ENCODE data around the gene TCOF1.
"Not testable (repeated sequence)": the region's sequence is repeated elsewhere in the genome, so short reads cannot be mapped to it uniquely, and the experiment has no call there.

Gene TCOF1

DNA sequence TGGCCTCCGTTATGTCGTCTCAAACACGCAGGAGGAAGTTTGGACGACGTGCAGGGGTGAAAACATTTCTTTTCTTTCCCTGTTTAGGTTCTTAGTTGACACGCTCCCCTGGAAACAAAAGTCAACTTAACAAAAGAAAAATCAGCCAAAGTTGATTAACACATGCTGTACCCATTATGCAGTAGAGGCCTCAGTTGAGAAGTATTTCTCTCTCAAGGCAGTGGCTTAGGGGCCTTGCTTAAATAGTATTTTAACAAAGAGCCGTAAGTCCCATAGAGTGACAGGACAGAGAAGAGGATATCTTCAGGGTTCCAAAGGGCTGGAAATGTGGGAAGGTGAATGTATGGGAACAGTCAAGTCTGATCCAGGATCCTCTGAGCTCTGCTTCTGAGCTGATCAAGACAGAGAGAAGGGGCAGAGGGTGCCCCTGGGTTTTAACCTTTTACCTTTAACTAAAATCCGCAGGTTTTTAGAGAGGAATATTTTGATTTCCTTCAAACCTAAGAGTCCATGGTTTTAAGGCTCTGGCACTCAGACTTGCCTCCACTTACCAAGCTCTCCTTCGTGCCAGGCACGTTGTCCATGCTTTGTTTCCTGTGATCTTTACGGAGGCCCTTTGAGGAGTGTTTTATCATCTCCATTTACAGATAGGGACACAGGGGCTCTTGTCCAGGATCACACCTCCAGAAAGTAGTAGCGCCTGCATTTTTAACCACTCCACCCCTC, 55.8 kb downstream of the TCOF1 start:
- Histone ChIP-seq H2AFZ (ENCODE audit: low read length) (no peak overlapping the region), H3K4me1 (ENCODE audit: insufficient read depth, low read length, severe bottlenecking) (peaks cover 56% of the 10 kb centered on the region), H3K9me2 (ENCODE audit: low read depth, low read length) (no peaks in the 10 kb centered on the region), H3F3A (ENCODE audit: insufficient read depth, low read length) (peaks cover 17% of the 10 kb centered on the region), H3K36me3 (ENCODE audit: insufficient read depth, low read length) (peaks cover 11% of the 10 kb centered on the region; the same call in 1 of the 2 replicates), H3K4me3 (ENCODE audit: low read depth, low read length, poor library complexity, severe bottlenecking) (peak overlapping the region; percentile 75), H3K27me3 (ENCODE audit: insufficient read depth, low read length) (no peaks in the 10 kb centered on the region), H3K27ac (ENCODE audit: low read depth, low read length, poor library complexity, severe bottlenecking) (peak overlapping the region; percentile 98), H3K9me3 (ENCODE audit: low read length) (no peaks in the 10 kb centered on the region), H3K9ac (ENCODE audit: low read length) (peak overlapping the region; percentile 80), H3K4me2 (ENCODE audit: low read length) (peak overlapping the region; percentile 91), H4K20me1 (ENCODE audit: insufficient read depth, low read length) (no peaks in the 10 kb centered on the region), H3K79me2 (ENCODE audit: insufficient read depth, low read length) (peaks cover 7% of the 10 kb centered on the region; the same call in 1 of the 2 replicates)
- no peak for TF ChIP-seq EZH2 (IDR thresholded peaks at IDR 0.05; ENCODE audit: borderline replicate concordance, low read length)
- TF ChIP-seq, protein P1, sequence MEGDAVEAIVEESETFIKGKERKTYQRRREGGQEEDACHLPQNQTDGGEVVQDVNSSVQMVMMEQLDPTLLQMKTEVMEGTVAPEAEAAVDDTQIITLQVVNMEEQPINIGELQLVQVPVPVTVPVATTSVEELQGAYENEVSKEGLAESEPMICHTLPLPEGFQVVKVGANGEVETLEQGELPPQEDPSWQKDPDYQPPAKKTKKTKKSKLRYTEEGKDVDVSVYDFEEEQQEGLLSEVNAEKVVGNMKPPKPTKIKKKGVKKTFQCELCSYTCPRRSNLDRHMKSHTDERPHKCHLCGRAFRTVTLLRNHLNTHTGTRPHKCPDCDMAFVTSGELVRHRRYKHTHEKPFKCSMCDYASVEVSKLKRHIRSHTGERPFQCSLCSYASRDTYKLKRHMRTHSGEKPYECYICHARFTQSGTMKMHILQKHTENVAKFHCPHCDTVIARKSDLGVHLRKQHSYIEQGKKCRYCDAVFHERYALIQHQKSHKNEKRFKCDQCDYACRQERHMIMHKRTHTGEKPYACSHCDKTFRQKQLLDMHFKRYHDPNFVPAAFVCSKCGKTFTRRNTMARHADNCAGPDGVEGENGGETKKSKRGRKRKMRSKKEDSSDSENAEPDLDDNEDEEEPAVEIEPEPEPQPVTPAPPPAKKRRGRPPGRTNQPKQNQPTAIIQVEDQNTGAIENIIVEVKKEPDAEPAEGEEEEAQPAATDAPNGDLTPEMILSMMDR (IDR thresholded peaks at IDR 0.05; ENCODE audit: low read length) = no peak

DNA sequence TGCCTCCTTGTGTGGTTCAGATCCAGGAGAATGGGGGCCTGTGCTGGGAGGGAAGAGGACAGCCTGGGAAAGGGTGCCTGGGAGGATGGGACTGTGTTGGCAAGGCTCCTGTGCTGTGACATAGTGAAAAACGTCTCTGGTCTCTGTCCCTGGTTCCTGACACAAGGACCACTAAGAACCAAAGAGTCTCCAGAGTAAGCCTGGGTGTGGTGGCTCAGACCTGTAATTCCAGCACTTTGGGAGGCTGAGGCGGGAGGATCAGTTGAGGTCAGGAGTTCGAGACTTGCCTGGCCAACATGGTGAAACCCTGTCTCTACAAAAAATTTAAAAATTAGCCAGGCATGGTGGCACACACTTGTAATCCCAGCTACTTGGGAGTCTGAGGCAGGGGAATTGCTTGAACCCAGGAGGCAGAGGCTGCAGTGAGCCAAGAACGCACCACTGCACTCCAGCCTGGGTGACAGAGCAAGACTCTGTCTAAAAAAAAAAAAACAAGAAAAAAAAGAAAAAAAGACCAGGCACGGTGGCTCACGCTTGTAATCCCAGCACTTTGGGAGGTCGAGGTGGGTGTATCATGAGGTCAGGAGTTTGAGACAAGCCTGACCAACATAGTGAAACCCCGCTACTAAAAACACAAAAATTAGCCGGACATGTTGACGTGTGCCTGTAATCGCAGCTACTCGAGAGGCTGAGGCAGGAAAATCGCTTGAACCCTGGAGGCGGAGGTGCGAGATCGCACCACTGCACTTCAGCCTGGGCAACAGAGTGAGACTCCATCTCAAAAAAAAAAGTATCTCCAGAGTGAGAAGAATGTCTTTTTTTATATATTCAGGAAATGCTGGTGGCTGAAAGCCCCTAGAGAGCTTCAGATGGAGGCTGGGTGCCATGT, 56.6 kb downstream of the TCOF1 start:
- H4K20me1 ChIP-seq (ENCODE audit: insufficient read depth, low read length); H3K9me3 ChIP-seq (ENCODE audit: low read length); H3K9me2 ChIP-seq (ENCODE audit: low read depth, low read length); H3K4me3 ChIP-seq (ENCODE audit: low read depth, low read length, poor library complexity, severe bottlenecking); H3K36me3 ChIP-seq (ENCODE audit: insufficient read depth, low read length); H2AFZ ChIP-seq (ENCODE audit: low read length); H3K27me3 ChIP-seq (ENCODE audit: insufficient read depth, low read length); H3K79me2 ChIP-seq (ENCODE audit: insufficient read depth, low read length): not testable (repeated sequence)
- H3K27ac ChIP-seq (ENCODE audit: low read depth, low read length, poor library complexity, severe bottlenecking) = peak overlapping the region; percentile 98
- peak overlapping the region; percentile 91; the same call in 1 of the 2 replicates for H3K4me2 ChIP-seq (ENCODE audit: low read length)
- peak overlapping the region; percentile 80; the same call in 1 of the 2 replicates for H3K9ac ChIP-seq (ENCODE audit: low read length)
- H3F3A ChIP-seq (ENCODE audit: insufficient read depth, low read length) = peaks cover 17% of the 10 kb centered on the region
- peaks cover 51% of the 10 kb centered on the region for H3K4me1 ChIP-seq (ENCODE audit: insufficient read depth, low read length, severe bottlenecking)

DNA sequence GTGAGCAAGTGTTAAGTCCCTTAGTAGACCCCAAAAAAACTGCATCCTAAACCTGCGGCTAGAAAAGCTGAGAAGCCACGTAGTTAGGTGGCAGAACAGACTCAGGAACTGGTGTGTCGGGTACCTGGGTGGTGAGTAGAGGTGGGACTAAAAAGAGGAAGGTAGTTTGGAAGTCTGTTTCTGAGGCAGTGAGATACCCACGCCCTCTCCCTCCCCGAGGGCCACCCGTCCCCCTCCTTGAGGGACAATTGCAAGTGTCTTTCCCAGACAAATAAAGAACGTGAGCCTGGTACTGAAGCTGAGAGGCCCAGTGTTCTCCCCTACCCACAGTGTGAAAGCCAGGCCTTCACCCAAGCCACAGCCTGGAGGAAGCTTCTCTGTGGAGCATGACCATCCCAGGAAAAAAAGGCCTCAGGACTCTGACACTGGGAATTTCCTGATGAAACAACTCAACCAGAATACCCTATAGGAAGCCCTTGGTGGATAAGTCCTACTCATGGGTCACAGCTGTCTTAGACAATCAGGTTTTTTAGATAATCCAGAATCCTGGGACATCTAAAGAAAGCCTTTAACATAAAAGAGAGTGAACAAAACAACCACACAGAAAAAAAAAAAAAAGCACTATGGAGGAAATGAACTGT, 62.3 kb downstream of the TCOF1 start:
- H2AFZ ChIP-seq (ENCODE audit: low read length) = no peak overlapping the region
- H3K27ac ChIP-seq (ENCODE audit: low read depth, low read length, poor library complexity, severe bottlenecking) = no peak overlapping the region
- H3F3A ChIP-seq (ENCODE audit: insufficient read depth, low read length) = no peaks in the 10 kb centered on the region
- no peaks in the 10 kb centered on the region for H3K79me2 ChIP-seq (ENCODE audit: insufficient read depth, low read length)
- H4K20me1 ChIP-seq (ENCODE audit: insufficient read depth, low read length) = no peaks in the 10 kb centered on the region
- H3K36me3 ChIP-seq (ENCODE audit: insufficient read depth, low read length) = no peaks in the 10 kb centered on the region
- H3K9me3 ChIP-seq (ENCODE audit: low read length) = no peaks in the 10 kb centered on the region
- H3K4me2 ChIP-seq (ENCODE audit: low read length) = peak overlapping the region; percentile 17; the same call in 1 of the 2 replicates
- TF ChIP-seq, protein P1 (IDR thresholded peaks at IDR 0.05; ENCODE audit: low read length) = no peak
- no peak for TF ChIP-seq EZH2 (IDR thresholded peaks at IDR 0.05; ENCODE audit: borderline replicate concordance, low read length)
- H3K27me3 ChIP-seq (ENCODE audit: insufficient read depth, low read length) = no peaks in the 10 kb centered on the region
- H3K4me1 ChIP-seq (ENCODE audit: insufficient read depth, low read length, severe bottlenecking) = peaks cover 12% of the 10 kb centered on the region
- H3K9ac ChIP-seq (ENCODE audit: low read length) = no peak overlapping the region
- H3K4me3 ChIP-seq (ENCODE audit: low read depth, low read length, poor library complexity, severe bottlenecking) = no peak overlapping the region
- H3K9me2 ChIP-seq (ENCODE audit: low read depth, low read length) = no peaks in the 10 kb centered on the region

All from OCI-LY1 (cell line).